GOT3 (cell line): Measurements from ENCODE around the gene KCNK5.

Experiments
- DNase-seq: peaks from one replicate; lab custom pipeline; 2025; ENCODE audit warnings: mixed read lengths; lab: John Stamatoyannopoulos, UW

Gene KCNK5

DNA sequence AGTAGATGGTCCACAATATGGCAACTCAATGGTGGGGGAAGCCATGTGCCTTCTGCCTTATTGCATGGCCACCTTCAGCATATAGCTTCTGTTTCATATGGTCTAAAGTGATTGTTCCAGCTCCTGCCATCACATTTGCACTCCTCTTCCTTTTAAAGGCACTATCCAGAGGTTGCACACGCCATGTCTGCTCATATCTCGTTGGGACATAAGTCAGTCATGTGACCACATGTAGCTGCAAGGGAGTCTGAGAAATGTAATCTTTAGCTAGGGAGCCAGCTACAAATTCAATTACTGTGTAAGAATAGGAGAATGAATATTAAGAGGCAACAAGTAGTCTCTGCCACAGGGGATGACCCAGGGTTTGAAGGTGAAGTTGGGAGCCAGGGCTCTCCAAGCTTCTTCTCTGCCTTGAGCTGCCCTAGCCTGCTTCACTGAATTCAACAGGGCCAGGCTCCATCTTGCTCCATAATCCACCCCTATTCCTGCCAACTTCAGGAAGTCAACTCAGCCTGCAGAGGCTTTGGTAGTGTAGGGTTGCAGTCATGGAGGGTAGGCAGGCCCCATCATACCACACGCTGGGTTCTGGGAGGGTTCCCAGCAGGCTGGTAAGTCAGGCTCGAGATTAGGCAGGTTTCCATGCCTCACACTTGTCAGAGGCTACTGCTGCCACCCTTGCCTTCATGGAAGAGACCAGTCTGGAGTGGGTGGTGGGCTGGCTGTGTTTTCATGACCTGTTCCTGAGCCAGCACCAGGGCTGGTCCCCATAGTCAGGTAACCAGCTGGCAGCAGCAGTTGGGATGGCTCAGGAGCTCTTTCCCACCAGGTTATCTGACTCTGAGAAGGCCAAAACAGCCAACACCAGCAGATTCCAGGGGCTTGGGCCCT, 57.5 kb downstream of the KCNK5 start:
- DNase-seq = no peak

GRCh38 chr6:39170860-39171259, 58.4 kb downstream of the KCNK5 start:
- DNase-seq = no peak

- no peak for DNase-seq
These were observed 58.9 kb downstream of the KCNK5 start for GRCh38 chr6:39170389-39170788.

GRCh38 chr6:39169448-39170344, 59.6 kb downstream of the KCNK5 start:
- DNase-seq = no peak

DNA sequence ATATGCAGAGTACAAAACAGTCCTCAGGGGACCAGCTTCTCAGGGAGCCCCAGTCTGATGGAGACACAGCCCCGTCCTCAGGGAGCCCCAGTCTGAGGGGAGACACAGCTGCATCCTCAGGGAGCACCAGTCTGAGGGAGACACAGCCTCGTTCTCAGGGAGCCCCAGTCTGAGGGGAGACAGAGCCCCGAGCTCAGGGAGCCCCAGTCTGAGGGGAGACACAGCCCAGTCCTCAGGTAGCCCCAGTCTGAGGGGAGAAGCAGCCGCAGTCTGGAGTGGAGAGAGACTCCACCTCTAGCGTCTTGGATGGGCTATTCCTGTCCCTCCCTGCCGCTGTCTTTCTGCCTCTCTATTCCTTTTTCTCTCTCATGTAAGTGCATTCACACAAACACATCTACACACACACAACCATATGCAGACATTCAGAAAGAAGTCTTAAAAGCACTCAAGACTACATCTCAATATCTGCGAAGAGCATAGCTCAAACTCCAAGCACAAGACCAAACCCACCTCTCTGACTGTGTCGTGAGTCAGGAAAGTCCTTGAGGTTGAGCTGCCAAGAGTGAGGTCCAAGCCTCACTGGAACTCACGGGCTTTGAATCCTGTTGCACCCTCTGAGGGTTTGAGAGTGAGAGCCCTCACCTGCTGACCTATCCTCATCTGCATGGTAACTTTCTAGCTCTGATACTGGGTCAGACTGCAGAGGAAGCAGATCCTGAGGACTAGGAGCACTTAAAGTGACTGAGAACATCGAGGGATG, 61.2 kb downstream of the KCNK5 start:
- DNase-seq = no peak

- no peak for DNase-seq
These were observed 62.0 kb downstream of the KCNK5 start for GRCh38 chr6:39167321-39167720.

DNA sequence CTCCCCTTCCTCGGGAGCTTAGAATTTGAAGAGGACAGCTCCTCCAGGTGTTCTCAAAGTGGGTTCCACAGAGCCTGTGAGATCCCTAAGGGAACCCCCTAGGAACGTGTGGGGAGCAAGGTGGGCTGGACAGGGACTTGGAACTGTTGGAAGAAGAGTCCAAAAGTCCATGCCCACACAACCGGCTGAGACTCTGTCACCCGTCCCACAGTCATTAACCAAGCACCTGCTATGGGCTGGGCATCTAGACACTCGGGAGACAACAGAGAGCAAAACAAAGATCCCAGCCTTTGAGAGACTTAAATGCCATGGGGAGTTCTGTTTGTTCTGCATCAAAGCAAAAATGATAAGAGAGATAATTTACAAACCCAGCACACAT, 62.4 kb downstream of the KCNK5 start:
- DNase-seq = no peak

- DNase-seq = peak; percentile 25
These were observed 62.9 kb downstream of the KCNK5 start for GRCh38 chr6:39166189-39166911.

DNA sequence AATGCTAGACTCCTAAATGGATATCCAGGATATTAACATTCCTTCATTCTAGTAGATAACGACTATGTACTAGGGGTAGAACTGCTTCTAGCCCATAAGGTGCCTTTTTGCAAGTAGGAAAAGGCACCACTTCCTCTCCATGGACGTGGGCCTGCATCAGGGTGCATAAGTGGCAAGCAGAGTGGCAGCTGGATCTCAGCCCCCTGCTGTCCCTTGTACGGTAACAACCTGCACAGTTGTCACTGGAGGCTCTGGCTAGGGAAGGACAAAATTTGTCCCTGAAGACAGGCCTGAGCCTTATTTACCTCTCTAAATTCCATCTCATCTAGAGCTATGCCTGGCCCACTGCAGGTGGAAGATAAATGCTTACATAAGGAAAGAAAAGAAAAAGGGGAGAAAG, 71.8 kb downstream of the KCNK5 start:
- no peak for DNase-seq

DNA sequence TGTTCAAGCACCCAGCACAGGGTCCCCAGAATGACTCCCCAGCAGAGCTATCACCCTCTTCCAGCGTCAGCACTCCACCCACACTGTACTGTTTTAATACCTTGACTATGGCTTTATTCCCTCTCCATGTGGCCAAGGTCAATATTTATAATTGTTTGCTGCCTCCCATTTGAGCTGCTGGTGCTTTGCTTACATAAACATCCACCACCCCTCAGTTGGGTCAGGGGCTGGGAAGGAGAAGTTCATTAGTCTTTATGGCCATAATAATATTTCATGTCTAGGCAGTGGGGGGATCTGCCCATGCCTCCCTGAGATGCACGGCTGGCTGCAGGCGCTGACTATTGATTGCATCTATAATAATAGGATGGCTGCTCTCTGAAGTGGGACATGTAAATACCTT, 72.5 kb downstream of the KCNK5 start:
- DNase-seq = no peak

DNA sequence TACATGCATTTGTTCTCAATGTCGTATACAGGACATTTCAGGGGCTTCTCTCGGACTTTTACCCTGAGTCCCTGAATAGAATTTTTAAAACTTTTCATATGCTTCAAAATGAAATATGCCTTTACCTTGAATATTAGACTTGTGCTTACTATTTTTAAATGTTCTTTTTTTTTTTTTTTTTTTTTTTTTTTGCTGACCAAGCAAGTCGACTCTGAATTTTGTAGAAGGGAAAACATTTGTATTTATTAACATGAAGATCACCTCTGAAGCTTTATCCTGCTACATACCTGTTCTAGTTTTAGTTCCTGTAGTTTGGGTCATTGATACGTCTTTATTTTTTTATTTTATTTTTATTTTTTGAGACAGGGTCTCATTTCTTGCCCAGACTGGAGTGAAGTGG, 74.6 kb downstream of the KCNK5 start:
- DNase-seq = no peak

GRCh38 chr6:39153766-39154397, 75.4 kb downstream of the KCNK5 start:
- no peak for DNase-seq

DNA sequence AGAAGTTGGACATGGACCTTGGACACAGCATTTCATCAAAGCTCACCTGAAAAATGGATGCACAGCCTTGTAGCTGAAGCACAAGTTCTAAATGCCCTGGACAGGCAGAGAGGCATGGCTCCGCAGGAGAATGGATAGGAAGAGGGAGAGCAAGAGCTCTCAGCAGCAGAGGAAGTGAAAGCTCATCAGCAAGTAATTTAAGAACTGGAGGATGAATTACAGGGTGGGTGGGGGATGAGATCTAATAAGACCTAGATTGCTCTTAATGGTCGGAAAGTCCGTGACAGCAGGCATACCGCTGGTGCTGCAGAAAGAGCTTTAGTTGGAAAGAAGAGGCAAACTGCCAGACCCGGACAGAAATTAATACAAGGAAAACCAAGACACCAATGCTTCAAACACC, 77.0 kb downstream of the KCNK5 start:
- no peak for DNase-seq

GRCh38 chr6:39151211-39151610, 78.1 kb downstream of the KCNK5 start:
- no peak for DNase-seq

DNA sequence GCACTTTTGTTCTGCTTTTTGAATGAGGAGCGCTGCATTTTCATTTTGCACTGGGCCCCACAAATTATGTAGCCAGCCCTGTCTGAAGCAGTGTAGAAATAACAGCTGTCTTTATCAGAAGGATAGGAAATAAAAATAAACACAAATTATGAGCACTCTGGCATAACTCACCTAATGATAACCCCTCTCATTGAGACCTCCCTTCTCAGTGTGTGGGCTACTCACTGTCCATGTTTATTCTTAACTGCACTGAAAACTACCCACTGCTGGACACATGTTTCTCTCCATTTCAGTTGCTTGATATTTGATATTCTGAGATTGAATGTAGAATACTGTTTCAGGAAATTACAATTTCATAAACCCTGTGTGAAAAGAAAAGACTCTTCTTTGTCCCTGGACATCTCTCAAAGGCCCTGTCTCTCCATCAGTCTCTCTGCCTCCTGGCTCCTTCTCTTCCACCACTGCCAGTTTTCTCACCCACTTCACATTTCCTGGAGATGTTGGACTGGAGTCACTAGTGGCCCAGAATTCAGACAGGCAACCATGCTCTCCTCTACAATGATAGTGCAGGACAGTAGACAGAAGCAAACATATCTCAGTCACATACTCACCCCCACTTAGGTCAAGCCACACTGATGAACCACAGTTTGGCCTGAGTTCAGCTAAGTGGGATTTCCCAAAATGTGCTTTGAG, 84.6 kb downstream of the KCNK5 start:
- DNase-seq = no peak

DNA sequence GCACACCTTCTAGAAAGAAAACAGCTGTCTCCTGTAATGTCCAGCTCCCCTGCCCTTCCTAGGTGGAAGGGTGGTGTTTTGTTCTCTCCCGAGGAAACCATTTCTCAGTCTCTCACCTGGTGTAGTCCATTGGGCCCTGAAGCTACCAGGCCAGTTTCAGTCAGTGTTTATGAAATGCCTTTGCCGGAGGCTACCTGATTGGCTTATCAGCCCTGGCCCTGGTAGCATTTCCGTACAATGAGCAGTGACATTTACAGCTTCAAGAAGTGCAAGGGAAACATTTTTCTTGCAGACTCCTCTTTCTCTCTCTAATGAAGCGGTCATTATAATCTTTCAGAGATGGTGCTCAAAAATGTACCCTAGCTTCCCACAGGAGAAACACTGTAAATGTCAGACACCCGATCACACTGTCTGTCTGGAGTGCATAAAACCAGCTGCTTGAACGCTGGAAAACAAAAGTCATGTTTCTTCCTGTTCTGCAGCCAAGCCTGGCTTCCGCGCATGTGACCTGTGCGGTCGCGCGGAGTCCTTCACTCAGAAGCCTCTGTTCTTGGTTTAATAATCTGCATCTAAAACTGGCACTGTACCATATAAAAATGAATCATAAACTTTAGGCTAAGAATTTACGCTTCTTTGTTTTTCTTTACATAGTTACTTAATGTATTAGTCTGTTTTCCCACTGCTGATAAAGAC, 85.9 kb downstream of the KCNK5 start:
- DNase-seq = no peak

DNA sequence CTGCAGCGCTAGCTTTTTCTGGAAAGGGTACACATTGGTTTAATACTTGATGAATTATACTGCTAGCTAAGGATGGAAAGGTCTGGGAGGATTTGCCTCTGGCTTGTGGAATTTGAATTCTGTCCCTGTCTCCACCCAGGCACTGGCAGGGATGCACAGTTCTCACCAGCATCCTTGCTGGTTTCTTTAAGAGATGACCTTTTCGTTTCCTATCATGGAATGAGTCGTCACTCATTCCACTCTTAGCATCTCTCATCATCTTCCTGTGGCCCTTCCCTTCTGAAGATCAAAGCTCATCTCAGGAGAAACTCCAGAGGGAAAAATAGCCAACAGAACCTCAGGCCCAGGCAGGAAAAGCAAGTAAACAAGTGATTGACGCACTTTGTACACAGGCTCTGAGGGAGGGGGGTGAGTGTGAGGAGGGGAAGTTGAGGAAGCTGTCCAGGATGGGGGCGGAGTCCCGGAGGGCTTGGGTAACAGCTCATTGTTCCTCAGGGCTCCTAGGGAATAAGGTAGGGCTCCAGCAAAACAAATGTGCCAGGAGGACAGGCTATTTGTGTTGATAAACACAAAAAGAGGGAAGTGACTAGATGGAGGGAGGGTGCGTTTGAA, 88.6 kb downstream of the KCNK5 start:
- DNase-seq = no peak
